Ectodermal cell (in vitro differentiated cells): ENCODE measurements around the gene SND1.

Experiments
- H3K27ac ChIP-seq: 2 replicates; pipeline ENCODE4 v1.7.0; 2013; ENCODE audit warnings: mild to moderate bottlenecking, low read depth, low read length; ENCODE audit not compliant: insufficient read depth, poor library complexity, severe bottlenecking
- H3K27me3 ChIP-seq: 2 replicates; pipeline ENCODE4 v1.7.0; 2013; ENCODE audit warnings: mild to moderate bottlenecking, low read length; ENCODE audit not compliant: insufficient read depth, control insufficient read depth, poor library complexity, severe bottlenecking
- H3K36me3 ChIP-seq: one replicate; pipeline ENCODE4 v1.7.0; 2013; ENCODE audit warnings: low read length; ENCODE audit not compliant: control insufficient read depth, insufficient read depth
- H3K4me1 ChIP-seq: one replicate; pipeline ENCODE4 v1.7.0; 2013; ENCODE audit warnings: low read length; ENCODE audit not compliant: control insufficient read depth, insufficient read depth
- H3K4me3 ChIP-seq: 2 replicates; pipeline ENCODE4 v1.7.0; 2013; ENCODE audit warnings: low read depth, low read length, control low read depth; ENCODE audit not compliant: insufficient read depth
- H3K9me3 ChIP-seq: 2 replicates; pipeline ENCODE4 v1.7.0; 2013; ENCODE audit warnings: mild to moderate bottlenecking, low read length, moderate library complexity; ENCODE audit not compliant: control insufficient read depth
- WGBS, 2 experiments: methylation state at CpG; one replicate each; pipeline ENCODE4 v1.1.7; 2013; ENCODE audit warnings: missing lambda C conversion rate in 2 of 2; 5-methylcytosine and 5-hydroxymethylcytosine counted together

The SND1 gene

GRCh38 chr7:127881564-127881963, 229.6 kb downstream of the SND1 start:
- no peaks in the 10 kb centered on the region for H3K36me3 ChIP-seq
- no peaks in the 10 kb centered on the region for H3K9me3 ChIP-seq
- H3K4me3 ChIP-seq = no peak overlapping the region
- no peaks in the 10 kb centered on the region for H3K27me3 ChIP-seq
- peaks cover 11% of the 10 kb centered on the region for H3K4me1 ChIP-seq
- 94 to 98% methylated on average over 7 of the region's 7 CpGs for whole genome bisulfite sequencing, 2 experiments
- H3K27ac ChIP-seq = no peak overlapping the region

GRCh38 chr7:127882313-127882920, 230.4 kb downstream of the SND1 start:
- H3K4me3 ChIP-seq = no peak overlapping the region
- H3K36me3 ChIP-seq = no peaks in the 10 kb centered on the region
- WGBS, 2 experiments = 71 to 81% methylated on average over 3 of the region's 3 CpGs
- H3K27me3 ChIP-seq = no peaks in the 10 kb centered on the region
- no peak overlapping the region for H3K27ac ChIP-seq
- H3K4me1 ChIP-seq = peaks cover 18% of the 10 kb centered on the region
- H3K9me3 ChIP-seq = no peaks in the 10 kb centered on the region

- H3K27me3 ChIP-seq = no peaks in the 10 kb centered on the region
- H3K36me3 ChIP-seq = no peaks in the 10 kb centered on the region
- H3K27ac ChIP-seq = no peak overlapping the region
- no peak overlapping the region for H3K4me3 ChIP-seq
- H3K4me1 ChIP-seq = peaks cover 24% of the 10 kb centered on the region
- H3K9me3 ChIP-seq = no peaks in the 10 kb centered on the region
- WGBS, 2 experiments = 85 to 94% methylated on average over 3 of the region's 3 CpGs
Measured at GRCh38 chr7:127884066-127884559, 232.1 kb downstream of the SND1 start.

- no peak overlapping the region for H3K4me3 ChIP-seq
- WGBS, 2 experiments = 91 to 94% methylated on average over 3 of the region's 3 CpGs
Measured at GRCh38 chr7:127885222-127885772, 233.3 kb downstream of the SND1 start.

GRCh38 chr7:127885843-127886242, 233.8 kb downstream of the SND1 start:
- H3K27ac ChIP-seq = peak overlapping the region; percentile 45
- peaks cover 24% of the 10 kb centered on the region for H3K4me1 ChIP-seq
- no peaks in the 10 kb centered on the region for H3K36me3 ChIP-seq
- no peaks in the 10 kb centered on the region for H3K27me3 ChIP-seq
- whole genome bisulfite sequencing, 2 experiments = 82 to 88% methylated on average over 4 of the region's 4 CpGs
- no peak overlapping the region for H3K4me3 ChIP-seq
- no peaks in the 10 kb centered on the region for H3K9me3 ChIP-seq

More at GRCh38 chr7:127885222-127885772, 233.3 kb downstream of the SND1 start:
- no peaks in the 10 kb centered on the region for H3K27me3 ChIP-seq
- H3K4me1 ChIP-seq = peaks cover 24% of the 10 kb centered on the region
- no peaks in the 10 kb centered on the region for H3K9me3 ChIP-seq
- H3K27ac ChIP-seq = no peak overlapping the region
- H3K36me3 ChIP-seq = no peaks in the 10 kb centered on the region

GRCh38 chr7:127886248-127886647, 234.3 kb downstream of the SND1 start:
- 89 to 94% methylated on average over 2 to 3 of the region's 3 CpGs for WGBS, 2 experiments
- Histone ChIP-seq H3K9me3 (no peaks in the 10 kb centered on the region), H3K4me3 (no peak overlapping the region), H3K27me3 (no peaks in the 10 kb centered on the region), H3K4me1 (peaks cover 24% of the 10 kb centered on the region), H3K27ac (peak overlapping the region; percentile 45), H3K36me3 (no peaks in the 10 kb centered on the region)

GRCh38 chr7:127887096-127887495, 235.1 kb downstream of the SND1 start:
- Histone ChIP-seq H3K36me3 (no peaks in the 10 kb centered on the region), H3K27me3 (no peaks in the 10 kb centered on the region), H3K27ac (no peak overlapping the region), H3K9me3 (no peaks in the 10 kb centered on the region), H3K4me3 (no peak overlapping the region), H3K4me1 (peaks cover 24% of the 10 kb centered on the region)
- 53 to 58% methylated on average over 6 of the region's 6 CpGs for WGBS, 2 experiments

GRCh38 chr7:127887631-127888030, 235.6 kb downstream of the SND1 start:
- no peaks in the 10 kb centered on the region for H3K27me3 ChIP-seq
- WGBS, 2 experiments = 95 to 96% methylated on average over 3 of the region's 3 CpGs
- no peak overlapping the region for H3K4me3 ChIP-seq
- no peak overlapping the region for H3K27ac ChIP-seq
- peaks cover 24% of the 10 kb centered on the region for H3K4me1 ChIP-seq
- H3K36me3 ChIP-seq = no peaks in the 10 kb centered on the region
- no peaks in the 10 kb centered on the region for H3K9me3 ChIP-seq

- 20 to 61% methylated on average over 1 of the region's 1 CpG for WGBS, 2 experiments
- Histone ChIP-seq H3K27ac (peak overlapping the region; percentile 3), H3K27me3 (no peaks in the 10 kb centered on the region), H3K4me1 (peaks cover 24% of the 10 kb centered on the region), H3K36me3 (no peaks in the 10 kb centered on the region), H3K4me3 (no peak overlapping the region), H3K9me3 (no peaks in the 10 kb centered on the region)
Measured at GRCh38 chr7:127888411-127888810, 236.4 kb downstream of the SND1 start.

GRCh38 chr7:127888825-127889224, 236.8 kb downstream of the SND1 start:
- H3K27me3 ChIP-seq = no peaks in the 10 kb centered on the region
- H3K9me3 ChIP-seq = no peaks in the 10 kb centered on the region
- peak overlapping the region; percentile 3 for H3K27ac ChIP-seq
- WGBS, 2 experiments = 87 to 94% methylated on average over 4 to 5 of the region's 5 CpGs
- H3K4me3 ChIP-seq = no peak overlapping the region
- H3K4me1 ChIP-seq = peaks cover 24% of the 10 kb centered on the region
- H3K36me3 ChIP-seq = no peaks in the 10 kb centered on the region
